Dermis blood vessel endothelial cell (primary cell): ENCODE results near the gene OR51A4. TPM values are rescaled to one million over a fixed set of nuclear protein-coding genes. Genes with fewer than 3 reads are reported as not detected.

ENCODE experiments used
- total RNA-seq: library from RNA; depleted of rRNA; stranded (reverse); fragments of >200 nt; gene quantifications from 2 replicates; pipeline ENCODE4 v1.2.3, GENCODE V29; 2014

The OR51A4 gene
- total RNA-seq, 1 donor from 2014 or later = not detected

Other genes with a start within 250 kb of the OR51A4 start
- gene OR51E2, start 249.8 kb downstream of the OR51A4 start, total RNA-seq = not detected in 2 replicates
- gene MMP26, start 242.8 kb downstream of the OR51A4 start, total RNA-seq = not detected in 2 replicates
- gene OR51F1, start 177.7 kb downstream of the OR51A4 start, total RNA-seq = not detected in 2 replicates
- gene OR52R1, start 143.2 kb downstream of the OR51A4 start, total RNA-seq = not detected in 2 replicates
- gene OR51F2, start 126.3 kb downstream of the OR51A4 start, total RNA-seq = not detected in 2 replicates
- not detected in 2 replicates for gene OR51S1, start 98.4 kb downstream of the OR51A4 start, total RNA-seq
- gene OR51T1, start 65.7 kb downstream of the OR51A4 start, total RNA-seq = not detected in 2 replicates
- not detected in 2 replicates for gene OR51A7, start 43.8 kb downstream of the OR51A4 start, total RNA-seq
- not detected in 2 replicates for gene OR51G2, start 28.3 kb downstream of the OR51A4 start, total RNA-seq
- not detected in 2 replicates for gene OR51G1, start 23.3 kb downstream of the OR51A4 start, total RNA-seq
- not detected in 2 replicates for gene OR51A2, start 8.1 kb upstream of the OR51A4 start, total RNA-seq
- not detected in 2 replicates for gene OR51L1, start 47.2 kb upstream of the OR51A4 start, total RNA-seq
- gene OR52J3, start 98.9 kb upstream of the OR51A4 start, total RNA-seq = not detected in 2 replicates
- gene OR52E2, start 112.0 kb upstream of the OR51A4 start, total RNA-seq = not detected in 2 replicates
- not detected in 2 replicates for gene OR52E1, start 122.0 kb upstream of the OR51A4 start, total RNA-seq
- gene OR52A5, start 190.8 kb upstream of the OR51A4 start, total RNA-seq = not detected in 2 replicates
- gene OR52A1, start 207.2 kb upstream of the OR51A4 start, total RNA-seq = not detected in 2 replicates